ENCODE data around the gene PDE5A.

Gene PDE5A

GRCh38 chr4:119579823-119580222, 48.8 kb downstream of the PDE5A start:
- DNase-seq (ENCODE audit: low read depth in 2 of 2): no peak
- no peak overlapping the region for H3K4me3 ChIP-seq (replicated peaks in 1 of 2; ENCODE audit: low read depth in 2 of 2, low read length in 2 of 2)
- TF ChIP-seq CTCF (IDR thresholded peaks at IDR 0.05; ENCODE audit: low read depth, low read length): no peak

GRCh38 chr4:119570401-119570800, 58.2 kb downstream of the PDE5A start:
- peak; percentile 5 to 49 for DNase-seq (ENCODE audit: low read depth in 2 of 2)
- no peak for TF ChIP-seq CTCF (IDR thresholded peaks at IDR 0.05; ENCODE audit: low read depth, low read length)
- no peak overlapping the region for H3K4me3 ChIP-seq (replicated peaks in 1 of 2; ENCODE audit: low read depth in 2 of 2, low read length in 2 of 2)

GRCh38 chr4:119564106-119564505, 64.5 kb downstream of the PDE5A start:
- no peak for TF ChIP-seq CTCF (IDR thresholded peaks at IDR 0.05; ENCODE audit: low read depth, low read length)
- H3K4me3 ChIP-seq (replicated peaks in 1 of 2; ENCODE audit: low read depth in 2 of 2, low read length in 2 of 2): no peak overlapping the region
- no peak for DNase-seq (ENCODE audit: low read depth in 2 of 2)

GRCh38 chr4:119559044-119559647, 69.5 kb downstream of the PDE5A start:
- peak; percentile 46 for TF ChIP-seq CTCF (IDR thresholded peaks at IDR 0.05; ENCODE audit: low read depth, low read length)
- peak; percentile 79 for DNase-seq (ENCODE audit: low read depth in 2 of 2)
- H3K4me3 ChIP-seq (replicated peaks in 1 of 2; ENCODE audit: low read depth in 2 of 2, low read length in 2 of 2): no peak overlapping the region

GRCh38 chr4:119550857-119551532, 77.6 kb downstream of the PDE5A start:
- TF ChIP-seq CTCF (IDR thresholded peaks at IDR 0.05; ENCODE audit: low read depth, low read length): no peak
- H3K4me3 ChIP-seq (replicated peaks in 1 of 2; ENCODE audit: low read depth in 2 of 2, low read length in 2 of 2): no peak overlapping the region
- peak in 1 of 2 donors; percentile 46 for DNase-seq (ENCODE audit: low read depth in 2 of 2)

GRCh38 chr4:119549639-119550038, 79.0 kb downstream of the PDE5A start:
- DNase-seq (ENCODE audit: low read depth in 2 of 2): no peak
- H3K4me3 ChIP-seq (replicated peaks in 1 of 2; ENCODE audit: low read depth in 2 of 2, low read length in 2 of 2): no peak overlapping the region
- no peak for TF ChIP-seq CTCF (IDR thresholded peaks at IDR 0.05; ENCODE audit: low read depth, low read length)
